HG02870 (cell line): ENCODE data around the gene EIF1AD.
"Not testable (repeated sequence)": the region's sequence is repeated elsewhere in the genome, so short reads cannot be mapped to it uniquely, and the experiment has no call there.

ENCODE experiments used
- ATAC-seq: cut with Tn5 transposase; IDR thresholded peaks from one replicate; pipeline ENCODE4 v1.9.1; 2021; ENCODE audit warnings: mild to moderate bottlenecking, moderate library complexity; ENCODE audit not compliant: unreplicated experiment

The EIF1AD gene

GRCh38 chr11:66001942-66002647, at the start of gene EIF1AD, which contains the start of gene BANF1:
Gene EIF1AD, minus strand, starts transcription at chr11:66002157. Its CDS starts 1,768 bp downstream, at chr11:66000389.
Gene BANF1, plus strand, starts transcription at chr11:66002503. Its CDS starts 748 bp downstream, at chr11:66003251.
- ATAC-seq = peak; percentile 79

- no peak for ATAC-seq
Measured at GRCh38 chr11:66051371-66051765, 49.4 kb upstream of the EIF1AD start.

GRCh38 chr11:66050581-66051231, 48.7 kb upstream of the EIF1AD start:
- ATAC-seq = no peak

GRCh38 chr11:66048547-66049323, 46.8 kb upstream of the EIF1AD start, which contains the start of gene GAL3ST3:
Gene GAL3ST3, minus strand, starts transcription at chr11:66049161. Its CDS starts 3,746 bp downstream, at chr11:66045415.
- no peak for ATAC-seq

- ATAC-seq = no peak
Measured at GRCh38 chr11:66047541-66048365, 45.8 kb upstream of the EIF1AD start.

GRCh38 chr11:66046901-66047300, 44.9 kb upstream of the EIF1AD start:
- no peak for ATAC-seq

- ATAC-seq = no peak
Measured at GRCh38 chr11:66045177-66045639, 43.3 kb upstream of the EIF1AD start.

- no peak for ATAC-seq
Measured at GRCh38 chr11:66044757-66045156, 42.8 kb upstream of the EIF1AD start.

GRCh38 chr11:66042996-66043906, 41.3 kb upstream of the EIF1AD start:
- no peak for ATAC-seq

- no peak for ATAC-seq
Measured at GRCh38 chr11:66042227-66042995, 40.5 kb upstream of the EIF1AD start.

GRCh38 chr11:66039765-66040164, 37.8 kb upstream of the EIF1AD start:
- no peak for ATAC-seq

- ATAC-seq = no peak
Measured at GRCh38 chr11:66037327-66037726, 35.4 kb upstream of the EIF1AD start.

- no peak for ATAC-seq
Measured at GRCh38 chr11:66036334-66036710, 34.4 kb upstream of the EIF1AD start.

- ATAC-seq = no peak
Measured at GRCh38 chr11:66035653-66036333, 33.8 kb upstream of the EIF1AD start.

- no peak for ATAC-seq
Measured at GRCh38 chr11:66032957-66033735, 31.2 kb upstream of the EIF1AD start.

- no peak for ATAC-seq
Measured at GRCh38 chr11:66026017-66026529, 24.1 kb upstream of the EIF1AD start, which contains the start of gene CATSPER1. Gene CATSPER1, minus strand, starts transcription at chr11:66026479. Its CDS starts 100 bp downstream, at chr11:66026379.

- ATAC-seq = not testable (repeated sequence)
Measured at GRCh38 chr11:66023186-66023440, 21.2 kb upstream of the EIF1AD start.
